ENCODE measurements around the gene CDT1.

GRCh38 chr16:88764080-88764479, 39.5 kb upstream of the CDT1 start:
- no peak for TF ChIP-seq POLR2AphosphoS5 (IDR thresholded peaks at IDR 0.05; ENCODE audit: low read depth, low read length)
- no peak for TF ChIP-seq CTCF (IDR thresholded peaks at IDR 0.05)
- TF ChIP-seq REST (IDR thresholded peaks at IDR 0.05; ENCODE audit: insufficient read depth in 1 of 2, low read depth in 2 of 2, low read length in 1 of 2): no peak
- TF ChIP-seq SIN3A (IDR thresholded peaks at IDR 0.05; ENCODE audit: borderline replicate concordance, insufficient read depth, low read depth, low read length): no peak
- TF ChIP-seq TCF7L2 (IDR thresholded peaks at IDR 0.05; ENCODE audit: low read depth, low read length): no peak
